AG10803 (cell line): ENCODE measurements around the gene SUPT4H1.
A peak's percentile ranks its signal among the peaks of the same experiment; 100 is the strongest.

Source experiments
- DNase-seq: peaks from one replicate; pipeline ENCODE4 v3.0.0; 2010; ENCODE audit warnings: low read depth
- H3K4me3 ChIP-seq: 2 replicates; pipeline ENCODE4 v1.5.1; 2011; ENCODE audit warnings: mild to moderate bottlenecking, low read length, control low read depth
- CTCF ChIP-seq: conservative IDR thresholded peaks from 2 replicates; pipeline ENCODE4 v1.5.1; 2011; ENCODE audit warnings: mild to moderate bottlenecking, low read length, control low read depth, inconsistent platforms

SUPT4H1 gene

DNA sequence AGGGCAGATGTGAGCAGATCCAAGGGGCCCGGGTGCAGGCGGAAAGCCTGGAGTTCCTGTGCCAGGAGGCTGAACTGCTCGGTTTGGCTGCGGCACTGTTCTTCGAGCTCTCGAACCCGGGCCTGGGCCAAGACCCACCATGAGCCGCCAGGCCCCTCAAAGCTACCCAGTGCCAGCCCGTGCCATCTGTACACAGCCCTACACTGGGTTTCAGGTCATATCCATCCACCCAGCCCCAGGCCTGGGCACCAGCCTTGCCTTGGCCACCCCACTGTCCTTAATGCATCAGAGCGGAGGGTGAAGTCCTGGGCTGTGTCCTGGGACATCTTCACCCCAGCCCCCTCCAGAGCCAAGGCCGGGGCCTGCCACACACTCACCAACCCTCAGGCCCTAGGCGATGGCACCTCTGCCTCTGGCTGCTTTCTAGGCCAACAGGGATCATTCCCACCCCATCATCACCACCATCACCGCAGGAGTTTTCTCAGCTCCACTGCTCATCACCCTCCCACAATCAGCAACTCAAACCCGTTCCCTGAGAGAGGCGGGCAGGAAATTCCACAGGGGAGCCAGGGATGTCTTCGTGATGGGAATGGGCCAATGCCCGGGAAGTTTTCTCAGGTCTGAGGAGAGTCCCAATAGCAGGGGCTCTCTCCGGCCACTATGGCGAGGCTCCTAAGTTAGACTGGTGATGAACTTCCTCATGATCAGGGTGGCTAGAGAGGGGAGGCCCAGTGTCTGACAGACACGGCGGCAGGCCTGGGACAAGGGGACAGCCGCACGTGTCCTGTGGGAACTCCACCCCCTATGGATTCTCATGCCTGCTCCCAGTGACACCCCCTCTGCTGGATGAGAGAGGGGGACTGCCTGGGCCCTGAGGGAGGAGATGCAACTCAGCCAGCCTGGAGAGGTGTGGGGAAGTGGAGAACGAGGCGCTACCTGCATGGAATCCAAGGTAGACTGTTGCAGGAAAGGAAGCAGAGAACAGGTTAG is 32.5 kb downstream of the SUPT4H1 start:
- TF ChIP-seq CTCF, result no peak
- H3K4me3 ChIP-seq, result no peak overlapping the region
- DNase-seq, result no peak

- no peak overlapping the region for H3K4me3 ChIP-seq
- no peak for TF ChIP-seq CTCF
- DNase-seq, result no peak
Observed at GRCh38 chr17:58318627-58319172, 33.3 kb downstream of the SUPT4H1 start.

GRCh38 chr17:58318065-58318481 is 33.9 kb downstream of the SUPT4H1 start:
- H3K4me3 ChIP-seq, result no peak overlapping the region
- no peak for DNase-seq
- TF ChIP-seq CTCF, result no peak

DNA sequence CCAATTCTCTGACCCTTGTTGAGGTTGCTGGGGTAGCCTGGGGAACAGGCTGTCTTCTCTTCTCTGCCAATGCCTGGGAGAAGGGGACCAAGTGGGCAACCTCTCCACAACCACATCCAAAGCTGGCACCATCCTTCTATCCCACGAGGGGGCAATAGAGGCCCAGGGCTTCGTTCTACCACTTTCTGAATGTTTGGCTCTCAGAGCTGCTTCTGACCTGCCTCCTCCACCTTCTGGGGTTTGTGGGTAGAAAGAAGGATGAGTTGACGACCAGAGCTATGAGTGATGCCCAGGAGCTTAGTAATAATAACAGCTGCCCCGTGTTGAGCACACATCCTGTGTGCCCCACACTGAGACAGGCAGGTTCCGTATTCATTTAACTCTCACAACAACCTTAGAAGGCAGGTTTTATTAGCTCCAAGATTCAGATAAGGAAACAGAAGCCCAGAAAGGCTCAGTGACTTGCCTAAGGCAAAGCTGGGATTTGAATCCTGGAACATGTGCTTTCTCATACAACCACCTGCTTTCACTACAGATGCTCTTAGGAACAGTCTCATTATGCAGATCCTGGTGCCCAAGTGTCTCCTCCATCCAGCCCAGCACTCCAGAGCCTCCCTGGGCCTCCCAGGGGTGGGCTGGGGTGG is 34.5 kb downstream of the SUPT4H1 start:
- H3K4me3 ChIP-seq, result no peak overlapping the region
- TF ChIP-seq CTCF, result peak; percentile 92
- DNase-seq, result peak; percentile 62

DNA sequence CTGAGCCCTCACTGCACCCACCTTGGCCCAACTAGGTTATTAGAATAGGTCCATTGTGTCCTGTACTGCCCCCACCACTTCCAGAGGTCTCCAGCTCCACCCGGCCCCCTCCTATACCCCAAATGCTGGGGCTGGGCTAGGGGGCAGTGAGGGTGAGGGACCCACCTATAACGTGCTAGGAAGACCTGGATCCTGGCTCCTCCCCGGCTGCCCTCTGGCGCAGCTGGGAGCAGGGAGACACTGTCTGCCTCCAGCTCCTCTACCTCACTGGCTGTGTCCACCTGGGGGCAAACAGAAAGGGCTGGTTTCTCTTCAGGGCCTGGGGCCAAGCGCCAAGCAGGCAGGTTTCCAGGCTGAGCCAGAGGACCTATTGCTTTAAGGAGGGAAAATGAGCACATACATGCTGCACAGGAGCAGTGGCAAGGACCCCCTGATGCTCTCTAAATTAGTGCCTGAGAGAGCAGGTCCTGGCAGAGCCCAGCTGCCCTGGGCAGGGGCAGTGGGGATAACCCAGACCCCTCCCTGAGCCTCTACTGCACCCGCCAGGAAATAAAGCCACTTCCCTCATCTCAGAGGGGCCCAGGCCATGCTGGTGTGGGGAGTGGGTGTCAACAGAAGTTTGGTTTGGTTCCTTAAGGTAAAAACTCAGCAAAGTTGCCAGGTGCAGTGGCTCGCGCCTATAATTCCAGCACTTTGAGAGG is 35.6 kb downstream of the SUPT4H1 start:
- no peak overlapping the region for H3K4me3 ChIP-seq
- no peak for TF ChIP-seq CTCF
- no peak for DNase-seq

DNA sequence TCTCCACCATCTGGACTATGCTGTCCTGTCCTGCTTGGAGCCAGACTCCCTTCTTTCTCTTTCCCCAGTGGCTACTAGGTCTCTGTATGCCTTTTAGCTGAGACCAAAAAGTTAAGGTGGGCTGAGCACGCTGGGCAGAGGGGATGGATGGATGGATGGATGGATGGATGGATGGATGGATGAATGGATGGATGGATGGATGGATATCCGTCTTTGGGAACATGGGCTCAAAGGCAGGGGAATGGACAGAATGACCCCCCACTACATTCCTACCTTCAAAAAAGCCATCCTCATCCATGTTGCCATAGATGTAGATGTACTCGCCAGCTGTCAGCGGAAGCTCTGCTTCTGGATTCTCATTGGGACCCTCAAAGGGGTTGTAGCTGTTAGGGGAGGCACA is 36.3 kb downstream of the SUPT4H1 start:
- no peak for TF ChIP-seq CTCF
- no peak for DNase-seq
- no peak overlapping the region for H3K4me3 ChIP-seq
